ENCODE measurements around the gene TMEM222. TPM values are rescaled to one million over a fixed set of nuclear protein-coding genes. Genes with fewer than 3 reads are reported as not detected.

Gene TMEM222
- total and polyA plus RNA-seq, 2 of the 4 experiments (the other 2 are of a cell fraction): 19.9 to 54.1 TPM

DNA sequence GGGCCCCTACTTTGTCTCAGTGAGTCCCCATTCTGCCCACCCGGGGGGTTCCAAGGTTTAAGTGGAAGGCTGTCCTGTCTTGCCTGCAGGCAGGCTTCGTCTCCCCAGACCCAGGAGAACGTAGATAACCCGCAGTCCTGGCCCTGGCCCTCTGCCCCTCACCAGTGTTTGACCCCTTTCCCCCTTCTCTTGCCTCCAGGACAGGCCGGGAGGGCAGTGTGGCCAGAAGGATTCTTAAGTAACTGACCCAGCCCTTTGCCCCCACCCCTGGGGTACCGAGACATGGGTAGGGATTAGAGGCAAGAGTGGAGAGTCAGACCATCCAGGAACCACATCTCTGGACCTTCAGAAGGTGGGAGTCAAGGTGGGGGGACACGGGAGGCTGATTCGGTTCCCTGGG lies 8.8 kb downstream of the TMEM222 start:
- in situ Hi-C loops (cut with MboI; ENCODE audit: low sequenced_read_pairs): no loop called here
- Histone ChIP-seq H3K36me3 (ENCODE audit: control insufficient read depth, insufficient read depth, low read length) (peaks cover 56% of the 10 kb centered on the region), H4K8ac (ENCODE audit: low read depth in 2 of 2, low read length in 2 of 2) (no peak overlapping the region), H3K18ac (ENCODE audit: low read depth, low read length) (no peak overlapping the region), H3K27ac (ENCODE audit: insufficient read depth, low read length) (no peak overlapping the region), H3K9me3 (ENCODE audit: control insufficient read depth, insufficient read depth, low read length) (no peaks in the 10 kb centered on the region), H3K14ac (replicated peaks; ENCODE audit: low read depth, low read length) (no peak overlapping the region), H4K91ac (ENCODE audit: insufficient read depth, low read depth, low read length) (no peak overlapping the region), H3K4ac (ENCODE audit: low read depth, low read length) (no peak overlapping the region), H4K5ac (ENCODE audit: low read depth, low read length) (no peak overlapping the region), H2AFZ (replicated peaks; ENCODE audit: low read length, poor library complexity) (no peak overlapping the region), H3K79me1 (ENCODE audit: low read depth in 1 of 2, low read length in 2 of 2) (peaks cover 16 to 56% of the 10 kb centered on the region in 2 experiments), H2AK5ac (ENCODE audit: low read depth, low read length) (no peak overlapping the region), H3K56ac (ENCODE audit: extremely low read depth, insufficient read depth, low read length) (no peak overlapping the region), H4K20me1 (ENCODE audit: insufficient read depth, low read length) (peaks cover 44% of the 10 kb centered on the region), H3K9ac (ENCODE audit: low read depth, low read length) (no peak overlapping the region), H3K4me1 (ENCODE audit: control insufficient read depth, insufficient read depth, low read length) (0 out of 2 replicates have a peak, but pooled peaks cover 2% of the 10 kb centered on the region), H2AK9ac (replicated peaks; ENCODE audit: low read depth, low read length, poor library complexity) (no peak overlapping the region), H3K4me3 (ENCODE audit: insufficient read depth, low read depth, low read length) (no peak overlapping the region), H3K27me3 (ENCODE audit: control insufficient read depth, insufficient read depth, low read length) (no peaks in the 10 kb centered on the region), H2BK120ac (ENCODE audit: low read depth, low read length) (no peak overlapping the region), H2BK5ac (ENCODE audit: low read depth, low read length, poor library complexity, severe bottlenecking) (no peak overlapping the region), H2BK15ac (ENCODE audit: low read depth, low read length) (no peak overlapping the region), H2BK20ac (ENCODE audit: low read depth, low read length) (no peak overlapping the region), H3K23ac (ENCODE audit: low read depth, low read length) (no peak overlapping the region), H3K4me2 (ENCODE audit: low read depth, low read length) (no peak overlapping the region), H3K9me1 (ENCODE audit: insufficient read depth, low read length) (peaks cover 3% of the 10 kb centered on the region; the same call in 1 of the 2 replicates)
- no peak for DNase-seq
- ChIA-PET POLR2A (ENCODE audit: unreplicated experiment) (no interaction called here), CTCF (no interaction called here)
- ATAC-seq (ENCODE audit: low read depth): no peak
- TF ChIP-seq CHD1 (IDR thresholded peaks at IDR 0.05; ENCODE audit: low read depth, low read length): no peak
- TF ChIP-seq POLR2A (IDR thresholded peaks at IDR 0.05; ENCODE audit: low read depth, low read length): no peak
- no peak for TF ChIP-seq SMC3 (IDR thresholded peaks at IDR 0.05; ENCODE audit: low read depth, low read length)
- TF ChIP-seq BHLHE40 (IDR thresholded peaks at IDR 0.05; ENCODE audit: low read depth, low read length): no peak
- TF ChIP-seq MAZ (IDR thresholded peaks at IDR 0.05; ENCODE audit: borderline replicate concordance, low read depth, low read length): no peak
- no peak for TF ChIP-seq NFE2L2 (IDR thresholded peaks at IDR 0.05; ENCODE audit: low read depth, low read length)
- no peak for TF ChIP-seq FOS (IDR thresholded peaks at IDR 0.05; ENCODE audit: low read depth, low read length)
- TF ChIP-seq RFX5 (IDR thresholded peaks at IDR 0.05; ENCODE audit: low read depth, low read length): no peak
- TF ChIP-seq, protein P1, sequence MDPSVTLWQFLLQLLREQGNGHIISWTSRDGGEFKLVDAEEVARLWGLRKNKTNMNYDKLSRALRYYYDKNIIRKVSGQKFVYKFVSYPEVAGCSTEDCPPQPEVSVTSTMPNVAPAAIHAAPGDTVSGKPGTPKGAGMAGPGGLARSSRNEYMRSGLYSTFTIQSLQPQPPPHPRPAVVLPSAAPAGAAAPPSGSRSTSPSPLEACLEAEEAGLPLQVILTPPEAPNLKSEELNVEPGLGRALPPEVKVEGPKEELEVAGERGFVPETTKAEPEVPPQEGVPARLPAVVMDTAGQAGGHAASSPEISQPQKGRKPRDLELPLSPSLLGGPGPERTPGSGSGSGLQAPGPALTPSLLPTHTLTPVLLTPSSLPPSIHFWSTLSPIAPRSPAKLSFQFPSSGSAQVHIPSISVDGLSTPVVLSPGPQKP (IDR thresholded peaks at IDR 0.05; ENCODE audit: borderline replicate concordance, low read depth, low read length): no peak
- TF ChIP-seq CEBPB (IDR thresholded peaks at IDR 0.05; ENCODE audit: low read depth, low read length): no peak
- TF ChIP-seq RCOR1 (IDR thresholded peaks at IDR 0.05; ENCODE audit: insufficient replicate concordance, low read length): no peak
- TF ChIP-seq MAFK (IDR thresholded peaks at IDR 0.05; ENCODE audit: low read depth, low read length): no peak
- TF ChIP-seq, protein P2, sequence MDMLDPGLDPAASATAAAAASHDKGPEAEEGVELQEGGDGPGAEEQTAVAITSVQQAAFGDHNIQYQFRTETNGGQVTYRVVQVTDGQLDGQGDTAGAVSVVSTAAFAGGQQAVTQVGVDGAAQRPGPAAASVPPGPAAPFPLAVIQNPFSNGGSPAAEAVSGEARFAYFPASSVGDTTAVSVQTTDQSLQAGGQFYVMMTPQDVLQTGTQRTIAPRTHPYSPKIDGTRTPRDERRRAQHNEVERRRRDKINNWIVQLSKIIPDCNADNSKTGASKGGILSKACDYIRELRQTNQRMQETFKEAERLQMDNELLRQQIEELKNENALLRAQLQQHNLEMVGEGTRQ (IDR thresholded peaks at IDR 0.05; ENCODE audit: low read depth, low read length): no peak
- no TSS peak for BruUV-seq (replicated peaks)
- WGBS, 2 experiments (ENCODE audit: extremely low coverage in 2 of 2, insufficient read length in 1 of 2): 83% methylated on average over 1 of the region's 8 CpGs; no CpG with 5 or more reads in 1 of the 2 experiments
- intact Hi-C loops (cut with micrococcal nuclease): no loop called here
- dilution Hi-C loops (cut with HindIII; ENCODE audit: low sequenced_read_pairs, unreplicated experiment): no loop called here

All from IMR-90 (cell line).